H1 (cell line): ENCODE results near the gene TANC1. TPM values are rescaled to one million over a fixed set of nuclear protein-coding genes. Genes with fewer than 3 reads are reported as not detected.

Source experiments
- CEBPB ChIP-seq: IDR thresholded peaks from 2 replicates; pipeline ENCODE4 v1.6.1; 2012; ENCODE audit warnings: low read depth, low read length
- EP300 ChIP-seq, 2 experiments: IDR thresholded peaks; 1 replicate in 1 of 2; 2 replicates in 1 of 2; pipeline ENCODE4 v1.6.1; 2011 to 2012; ENCODE audit warnings: low read depth in 2 of 2, low read length in 2 of 2, mild to moderate bottlenecking in 2 of 2, borderline replicate concordance in 1 of 2, inconsistent platforms in 1 of 2, moderate library complexity in 1 of 2
- GABPA ChIP-seq: IDR thresholded peaks from 2 replicates; pipeline ENCODE4 v1.6.1; 2011; ENCODE audit warnings: mild to moderate bottlenecking, low read length, moderate library complexity, borderline replicate concordance; ENCODE audit not compliant: insufficient read depth
- HDAC2 ChIP-seq, 2 experiments: fragments of 300-600 bp in 1 of 2; sonication (generic) in 1 of 2; IDR thresholded peaks; 2 replicates each; pipeline ENCODE4 v1.6.1; 2011 to 2012; ENCODE audit warnings: low read depth in 2 of 2, low read length in 2 of 2, mild to moderate bottlenecking in 2 of 2, moderate library complexity in 2 of 2, borderline replicate concordance in 1 of 2, inconsistent platforms in 1 of 2
- NRF1 ChIP-seq: IDR thresholded peaks from 2 replicates; pipeline ENCODE4 v1.6.1; 2011; ENCODE audit warnings: mild to moderate bottlenecking, low read depth, low read length, improper control_type of control experiment
- SAP30 ChIP-seq: fragments of 300-600 bp; sonication (generic); IDR thresholded peaks from 2 replicates; pipeline ENCODE4 v1.7.1; 2012; ENCODE audit warnings: low read length, moderate library complexity, mild to moderate bottlenecking, inconsistent platforms; ENCODE audit not compliant: insufficient read depth, insufficient replicate concordance
- SP2 ChIP-seq: IDR thresholded peaks from 2 replicates; pipeline ENCODE4 v1.6.1; 2012; ENCODE audit warnings: mild to moderate bottlenecking, low read length, inconsistent platforms
- TAF1 ChIP-seq: IDR thresholded peaks from 2 replicates; pipeline ENCODE4 v1.6.1; 2011; ENCODE audit warnings: mild to moderate bottlenecking, low read depth, low read length
- YY1 ChIP-seq: IDR thresholded peaks from 2 replicates; pipeline ENCODE4 v1.6.1; 2011; ENCODE audit warnings: low read depth, mild to moderate bottlenecking, low read length
- polyA plus RNA-seq, 7 experiments: library from polyadenylated mRNA; depleted of rRNA in 3 of 7; stranded (reverse) in 5 of 7; unstranded in 2 of 7; fragments of >200 nt in 5 of 7; fragments of 200-250 nt in 2 of 7; gene quantifications; 1 replicate in 5 of 7; 2 replicates in 1 of 7; 4 replicates in 1 of 7; pipeline versions ENCODE4 v1.2.1 to v1.2.3, GENCODE V29; 2011 to 2013; ENCODE audit warnings: missing spikeins in 2 of 7, mixed read lengths in 2 of 7
- total RNA-seq: library from RNA; stranded (reverse); fragmentation: NEBNext Ultra II Directional; extraction: Animal tissue kit (Norgen Biotek cat#: 25700); gene quantifications from 2 replicates; pipeline ENCODE4 v1.2.1, GENCODE V29; 2021
- TF ChIP-seq, protein P1 (sequence below): fragments of 300-600 bp; sonication (generic); IDR thresholded peaks from 2 replicates; pipeline ENCODE4 v1.7.1; 2012; ENCODE audit warnings: low read length, moderate library complexity, mild to moderate bottlenecking, inconsistent platforms; ENCODE audit not compliant: insufficient replicate concordance

Gene TANC1
- total and polyA plus RNA-seq, 2 of the 8 experiments (the other 6 are each of a cell fraction or from before 2014, with no cell fraction given), result 4.1 to 7.6 TPM

DNA sequence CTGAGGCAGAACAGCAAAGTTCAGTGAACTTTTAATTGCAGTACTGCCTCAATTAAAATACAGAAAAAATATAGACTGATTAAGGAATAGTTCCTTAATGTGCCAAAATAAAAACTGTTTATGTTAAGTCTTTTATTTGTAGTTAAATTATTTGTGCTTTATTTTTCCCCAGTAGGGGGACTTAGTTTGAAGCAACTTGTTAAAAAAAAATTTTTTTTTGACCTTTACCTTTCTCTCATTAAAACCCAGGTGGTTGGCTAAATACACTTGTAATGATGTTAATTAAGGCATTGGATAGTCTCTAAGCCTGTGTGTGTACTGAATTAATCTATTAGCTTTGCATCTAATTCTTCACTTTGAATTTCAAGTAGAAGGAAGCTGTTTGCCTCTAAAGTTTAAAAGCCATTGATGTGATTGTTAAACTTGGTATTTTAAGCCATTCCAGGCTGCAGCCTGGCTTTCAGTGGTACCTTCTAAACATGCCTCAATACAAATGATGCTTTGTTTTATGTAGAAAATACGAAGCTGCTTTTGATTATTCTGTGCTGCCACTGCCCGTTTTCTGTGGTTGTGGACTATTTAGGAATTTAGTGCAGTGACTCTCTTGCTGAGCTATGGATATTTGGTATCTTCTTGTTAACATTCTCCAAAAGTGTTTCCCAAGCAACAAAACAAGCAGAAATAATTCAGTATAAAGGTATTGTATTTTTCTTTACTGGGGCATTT, 102.9 kb downstream of the TANC1 start (continued):
- TF ChIP-seq, protein P1, sequence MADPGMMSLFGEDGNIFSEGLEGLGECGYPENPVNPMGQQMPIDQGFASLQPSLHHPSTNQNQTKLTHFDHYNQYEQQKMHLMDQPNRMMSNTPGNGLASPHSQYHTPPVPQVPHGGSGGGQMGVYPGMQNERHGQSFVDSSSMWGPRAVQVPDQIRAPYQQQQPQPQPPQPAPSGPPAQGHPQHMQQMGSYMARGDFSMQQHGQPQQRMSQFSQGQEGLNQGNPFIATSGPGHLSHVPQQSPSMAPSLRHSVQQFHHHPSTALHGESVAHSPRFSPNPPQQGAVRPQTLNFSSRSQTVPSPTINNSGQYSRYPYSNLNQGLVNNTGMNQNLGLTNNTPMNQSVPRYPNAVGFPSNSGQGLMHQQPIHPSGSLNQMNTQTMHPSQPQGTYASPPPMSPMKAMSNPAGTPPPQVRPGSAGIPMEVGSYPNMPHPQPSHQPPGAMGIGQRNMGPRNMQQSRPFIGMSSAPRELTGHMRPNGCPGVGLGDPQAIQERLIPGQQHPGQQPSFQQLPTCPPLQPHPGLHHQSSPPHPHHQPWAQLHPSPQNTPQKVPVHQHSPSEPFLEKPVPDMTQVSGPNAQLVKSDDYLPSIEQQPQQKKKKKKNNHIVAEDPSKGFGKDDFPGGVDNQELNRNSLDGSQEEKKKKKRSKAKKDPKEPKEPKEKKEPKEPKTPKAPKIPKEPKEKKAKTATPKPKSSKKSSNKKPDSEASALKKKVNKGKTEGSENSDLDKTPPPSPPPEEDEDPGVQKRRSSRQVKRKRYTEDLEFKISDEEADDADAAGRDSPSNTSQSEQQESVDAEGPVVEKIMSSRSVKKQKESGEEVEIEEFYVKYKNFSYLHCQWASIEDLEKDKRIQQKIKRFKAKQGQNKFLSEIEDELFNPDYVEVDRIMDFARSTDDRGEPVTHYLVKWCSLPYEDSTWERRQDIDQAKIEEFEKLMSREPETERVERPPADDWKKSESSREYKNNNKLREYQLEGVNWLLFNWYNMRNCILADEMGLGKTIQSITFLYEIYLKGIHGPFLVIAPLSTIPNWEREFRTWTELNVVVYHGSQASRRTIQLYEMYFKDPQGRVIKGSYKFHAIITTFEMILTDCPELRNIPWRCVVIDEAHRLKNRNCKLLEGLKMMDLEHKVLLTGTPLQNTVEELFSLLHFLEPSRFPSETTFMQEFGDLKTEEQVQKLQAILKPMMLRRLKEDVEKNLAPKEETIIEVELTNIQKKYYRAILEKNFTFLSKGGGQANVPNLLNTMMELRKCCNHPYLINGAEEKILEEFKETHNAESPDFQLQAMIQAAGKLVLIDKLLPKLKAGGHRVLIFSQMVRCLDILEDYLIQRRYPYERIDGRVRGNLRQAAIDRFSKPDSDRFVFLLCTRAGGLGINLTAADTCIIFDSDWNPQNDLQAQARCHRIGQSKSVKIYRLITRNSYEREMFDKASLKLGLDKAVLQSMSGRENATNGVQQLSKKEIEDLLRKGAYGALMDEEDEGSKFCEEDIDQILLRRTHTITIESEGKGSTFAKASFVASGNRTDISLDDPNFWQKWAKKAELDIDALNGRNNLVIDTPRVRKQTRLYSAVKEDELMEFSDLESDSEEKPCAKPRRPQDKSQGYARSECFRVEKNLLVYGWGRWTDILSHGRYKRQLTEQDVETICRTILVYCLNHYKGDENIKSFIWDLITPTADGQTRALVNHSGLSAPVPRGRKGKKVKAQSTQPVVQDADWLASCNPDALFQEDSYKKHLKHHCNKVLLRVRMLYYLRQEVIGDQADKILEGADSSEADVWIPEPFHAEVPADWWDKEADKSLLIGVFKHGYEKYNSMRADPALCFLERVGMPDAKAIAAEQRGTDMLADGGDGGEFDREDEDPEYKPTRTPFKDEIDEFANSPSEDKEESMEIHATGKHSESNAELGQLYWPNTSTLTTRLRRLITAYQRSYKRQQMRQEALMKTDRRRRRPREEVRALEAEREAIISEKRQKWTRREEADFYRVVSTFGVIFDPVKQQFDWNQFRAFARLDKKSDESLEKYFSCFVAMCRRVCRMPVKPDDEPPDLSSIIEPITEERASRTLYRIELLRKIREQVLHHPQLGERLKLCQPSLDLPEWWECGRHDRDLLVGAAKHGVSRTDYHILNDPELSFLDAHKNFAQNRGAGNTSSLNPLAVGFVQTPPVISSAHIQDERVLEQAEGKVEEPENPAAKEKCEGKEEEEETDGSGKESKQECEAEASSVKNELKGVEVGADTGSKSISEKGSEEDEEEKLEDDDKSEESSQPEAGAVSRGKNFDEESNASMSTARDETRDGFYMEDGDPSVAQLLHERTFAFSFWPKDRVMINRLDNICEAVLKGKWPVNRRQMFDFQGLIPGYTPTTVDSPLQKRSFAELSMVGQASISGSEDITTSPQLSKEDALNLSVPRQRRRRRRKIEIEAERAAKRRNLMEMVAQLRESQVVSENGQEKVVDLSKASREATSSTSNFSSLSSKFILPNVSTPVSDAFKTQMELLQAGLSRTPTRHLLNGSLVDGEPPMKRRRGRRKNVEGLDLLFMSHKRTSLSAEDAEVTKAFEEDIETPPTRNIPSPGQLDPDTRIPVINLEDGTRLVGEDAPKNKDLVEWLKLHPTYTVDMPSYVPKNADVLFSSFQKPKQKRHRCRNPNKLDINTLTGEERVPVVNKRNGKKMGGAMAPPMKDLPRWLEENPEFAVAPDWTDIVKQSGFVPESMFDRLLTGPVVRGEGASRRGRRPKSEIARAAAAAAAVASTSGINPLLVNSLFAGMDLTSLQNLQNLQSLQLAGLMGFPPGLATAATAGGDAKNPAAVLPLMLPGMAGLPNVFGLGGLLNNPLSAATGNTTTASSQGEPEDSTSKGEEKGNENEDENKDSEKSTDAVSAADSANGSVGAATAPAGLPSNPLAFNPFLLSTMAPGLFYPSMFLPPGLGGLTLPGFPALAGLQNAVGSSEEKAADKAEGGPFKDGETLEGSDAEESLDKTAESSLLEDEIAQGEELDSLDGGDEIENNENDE, result no peak
- TF ChIP-seq HDAC2 (IDR thresholded peaks at IDR 0.05; ENCODE audit: borderline replicate concordance in 1 of 2, low read depth in 2 of 2, low read length in 2 of 2) (no peak), YY1 (no peak), CEBPB (no peak), GABPA (no peak), TAF1 (no peak), EP300 (IDR thresholded peaks at IDR 0.05; ENCODE audit: borderline replicate concordance in 1 of 2, low read depth in 2 of 2, low read length in 2 of 2) (no peak), SP2 (no peak), NRF1 (no peak), SAP30 (no peak)
